ENCODE results near the gene SYT14. TPM values are rescaled to one million over a fixed set of nuclear protein-coding genes. Genes with fewer than 3 reads are reported as not detected.

Gene SYT14
- total and polyA plus RNA-seq, 3 experiments from 2014 or later = not detected

GRCh38 chr1:210117198-210117597 lies 179.2 kb downstream of the SYT14 start:
- Mint-ChIP-seq H3K9me3 (no peaks in the 10 kb centered on the region), H3K36me3 (no peaks in the 10 kb centered on the region), H3K4me1 (no peaks in the 10 kb centered on the region), H3K4me3 (no peak overlapping the region), H3K27ac (no peak overlapping the region), H3K27me3 (no peaks in the 10 kb centered on the region)
- no peak overlapping the region for H3K4me3 ChIP-seq (ENCODE audit: low read length)
- no peak for DNase-seq
- no peaks in the 10 kb centered on the region for H3K36me3 ChIP-seq (ENCODE audit: insufficient read depth, low read length)
- CTCF ChIA-PET = no interaction called here
- POLR2A ChIA-PET = no interaction called here
- H3K27me3 ChIP-seq (ENCODE audit: insufficient read depth, low read length, poor library complexity, severe bottlenecking) = no peaks in the 10 kb centered on the region
- no peaks in the 10 kb centered on the region for H3K4me1 ChIP-seq (ENCODE audit: insufficient read depth, low read length)
- no peak overlapping the region for H3K27ac ChIP-seq (ENCODE audit: low read depth, low read length)
- H3K9me3 ChIP-seq (ENCODE audit: low read length) = no peaks in the 10 kb centered on the region

GRCh38 chr1:210117681-210118170 lies 179.7 kb downstream of the SYT14 start:
- Mint-ChIP-seq H3K27me3 (no peaks in the 10 kb centered on the region), H3K9me3 (no peaks in the 10 kb centered on the region), H3K4me3 (no peak overlapping the region), H3K4me1 (no peaks in the 10 kb centered on the region), H3K27ac (no peak overlapping the region), H3K36me3 (no peaks in the 10 kb centered on the region)
- no peak for DNase-seq
- Histone ChIP-seq H3K27me3 (ENCODE audit: insufficient read depth, low read length, poor library complexity, severe bottlenecking) (no peaks in the 10 kb centered on the region), H3K9me3 (ENCODE audit: low read length) (no peaks in the 10 kb centered on the region), H3K27ac (ENCODE audit: low read depth, low read length) (no peak overlapping the region), H3K4me3 (ENCODE audit: low read length) (no peak overlapping the region), H3K36me3 (ENCODE audit: insufficient read depth, low read length) (no peaks in the 10 kb centered on the region), H3K4me1 (ENCODE audit: insufficient read depth, low read length) (no peaks in the 10 kb centered on the region)
- ChIA-PET CTCF (no interaction called here), POLR2A (no interaction called here)

- H3K9me3 Mint-ChIP-seq = no peaks in the 10 kb centered on the region
These were observed 185.4 kb downstream of the SYT14 start for GRCh38 chr1:210123383-210123782.

GRCh38 chr1:210123924-210124589 lies 186.0 kb downstream of the SYT14 start:
- Mint-ChIP-seq H3K9me3 (no peaks in the 10 kb centered on the region), H3K36me3 (no peaks in the 10 kb centered on the region), H3K4me3 (no peak overlapping the region), H3K27ac (no peak overlapping the region), H3K27me3 (peaks cover 6 to 7% of the 10 kb centered on the region in 2 donors), H3K4me1 (no peaks in the 10 kb centered on the region)
- CTCF ChIA-PET = no interaction called here
- H3K27me3 ChIP-seq (ENCODE audit: insufficient read depth, low read length, poor library complexity, severe bottlenecking) = no peaks in the 10 kb centered on the region
- no peaks in the 10 kb centered on the region for H3K36me3 ChIP-seq (ENCODE audit: insufficient read depth, low read length)
- no peak overlapping the region for H3K27ac ChIP-seq (ENCODE audit: low read depth, low read length)
- H3K9me3 ChIP-seq (ENCODE audit: low read length) = no peaks in the 10 kb centered on the region
- H3K4me3 ChIP-seq (ENCODE audit: low read length) = no peak overlapping the region
- no peaks in the 10 kb centered on the region for H3K4me1 ChIP-seq (ENCODE audit: insufficient read depth, low read length)
- no peak for DNase-seq
- POLR2A ChIA-PET = no interaction called here

More at GRCh38 chr1:210123383-210123782, 185.4 kb downstream of the SYT14 start:
- Mint-ChIP-seq H3K4me3 (no peak overlapping the region), H3K4me1 (no peaks in the 10 kb centered on the region), H3K36me3 (no peaks in the 10 kb centered on the region), H3K27me3 (peaks cover 4 to 6% of the 10 kb centered on the region in 2 donors), H3K27ac (no peak overlapping the region)
- H3K4me3 ChIP-seq (ENCODE audit: low read length) = no peak overlapping the region
- no peaks in the 10 kb centered on the region for H3K9me3 ChIP-seq (ENCODE audit: low read length)
- CTCF ChIA-PET = no interaction called here
- no peak for DNase-seq
- no peaks in the 10 kb centered on the region for H3K4me1 ChIP-seq (ENCODE audit: insufficient read depth, low read length)
- no peaks in the 10 kb centered on the region for H3K27me3 ChIP-seq (ENCODE audit: insufficient read depth, low read length, poor library complexity, severe bottlenecking)
- H3K27ac ChIP-seq (ENCODE audit: low read depth, low read length) = no peak overlapping the region
- no peaks in the 10 kb centered on the region for H3K36me3 ChIP-seq (ENCODE audit: insufficient read depth, low read length)
- POLR2A ChIA-PET = no interaction called here

- peaks cover 0 to 2% (median 0%) of the 10 kb centered on the region in 5 donors for H3K9me3 Mint-ChIP-seq
These were observed 186.7 kb downstream of the SYT14 start for GRCh38 chr1:210124736-210125135.

GRCh38 chr1:210125143-210125542 lies 187.1 kb downstream of the SYT14 start:
- POLR2A ChIA-PET = no interaction called here
- no peaks in the 10 kb centered on the region for H3K9me3 ChIP-seq (ENCODE audit: low read length)
- no peak overlapping the region for H3K27ac ChIP-seq (ENCODE audit: low read depth, low read length)
- Mint-ChIP-seq H3K4me1 (no peaks in the 10 kb centered on the region), H3K4me3 (no peak overlapping the region), H3K36me3 (no peaks in the 10 kb centered on the region), H3K9me3 (peaks cover 0 to 2% (median 0%) of the 10 kb centered on the region in 5 donors), H3K27me3 (peaks cover 6 to 11% of the 10 kb centered on the region in 2 donors), H3K27ac (no peak overlapping the region)
- no peak for DNase-seq
- no peak overlapping the region for H3K4me3 ChIP-seq (ENCODE audit: low read length)
- no peaks in the 10 kb centered on the region for H3K36me3 ChIP-seq (ENCODE audit: insufficient read depth, low read length)
- CTCF ChIA-PET = no interaction called here
- H3K4me1 ChIP-seq (ENCODE audit: insufficient read depth, low read length) = no peaks in the 10 kb centered on the region
- H3K27me3 ChIP-seq (ENCODE audit: insufficient read depth, low read length, poor library complexity, severe bottlenecking) = no peaks in the 10 kb centered on the region

More at GRCh38 chr1:210124736-210125135, 186.7 kb downstream of the SYT14 start:
- Histone ChIP-seq H3K36me3 (ENCODE audit: insufficient read depth, low read length) (no peaks in the 10 kb centered on the region), H3K9me3 (ENCODE audit: low read length) (no peaks in the 10 kb centered on the region), H3K4me1 (ENCODE audit: insufficient read depth, low read length) (no peaks in the 10 kb centered on the region), H3K27me3 (ENCODE audit: insufficient read depth, low read length, poor library complexity, severe bottlenecking) (no peaks in the 10 kb centered on the region), H3K27ac (ENCODE audit: low read depth, low read length) (no peak overlapping the region), H3K4me3 (ENCODE audit: low read length) (no peak overlapping the region)
- DNase-seq = no peak
- ChIA-PET CTCF (no interaction called here), POLR2A (no interaction called here)
- Mint-ChIP-seq H3K4me3 (no peak overlapping the region), H3K27ac (no peak overlapping the region), H3K36me3 (no peaks in the 10 kb centered on the region), H3K27me3 (peaks cover 6 to 8% of the 10 kb centered on the region in 2 donors), H3K4me1 (no peaks in the 10 kb centered on the region)

GRCh38 chr1:210129092-210129491 lies 191.1 kb downstream of the SYT14 start:
- H3K4me1 Mint-ChIP-seq = no peaks in the 10 kb centered on the region
- H3K9me3 Mint-ChIP-seq = peaks cover 0 to 4% (median 0%) of the 10 kb centered on the region in 5 donors
- Histone ChIP-seq H3K36me3 (ENCODE audit: insufficient read depth, low read length) (no peaks in the 10 kb centered on the region), H3K4me1 (ENCODE audit: insufficient read depth, low read length) (no peaks in the 10 kb centered on the region), H3K9me3 (ENCODE audit: low read length) (no peaks in the 10 kb centered on the region), H3K27ac (ENCODE audit: low read depth, low read length) (no peak overlapping the region), H3K4me3 (ENCODE audit: low read length) (no peak overlapping the region), H3K27me3 (ENCODE audit: insufficient read depth, low read length, poor library complexity, severe bottlenecking) (no peaks in the 10 kb centered on the region)
- ChIA-PET CTCF (no interaction called here), POLR2A (no interaction called here)
- no peak overlapping the region for H3K27ac Mint-ChIP-seq
- no peaks in the 10 kb centered on the region for H3K36me3 Mint-ChIP-seq
- no peak for DNase-seq
- H3K4me3 Mint-ChIP-seq = no peak overlapping the region
- peaks cover 6 to 21% of the 10 kb centered on the region in 2 donors for H3K27me3 Mint-ChIP-seq

- H3K36me3 ChIP-seq (ENCODE audit: insufficient read depth, low read length) = no peaks in the 10 kb centered on the region
- H3K27me3 ChIP-seq (ENCODE audit: insufficient read depth, low read length, poor library complexity, severe bottlenecking) = no peaks in the 10 kb centered on the region
- no peaks in the 10 kb centered on the region for H3K4me1 ChIP-seq (ENCODE audit: insufficient read depth, low read length)
- H3K9me3 ChIP-seq (ENCODE audit: low read length) = no peaks in the 10 kb centered on the region
- no peak overlapping the region for H3K27ac Mint-ChIP-seq
- H3K36me3 Mint-ChIP-seq = no peaks in the 10 kb centered on the region
- H3K4me3 Mint-ChIP-seq = no peak overlapping the region
- peaks cover 6 to 21% of the 10 kb centered on the region in 2 donors for H3K27me3 Mint-ChIP-seq
- no peak overlapping the region for H3K27ac ChIP-seq (ENCODE audit: low read depth, low read length)
- POLR2A ChIA-PET = no interaction called here
- CTCF ChIA-PET = no interaction called here
- H3K4me3 ChIP-seq (ENCODE audit: low read length) = no peak overlapping the region
- H3K9me3 Mint-ChIP-seq = peaks cover 0 to 4% (median 0%) of the 10 kb centered on the region in 5 donors
- no peak for DNase-seq
- no peaks in the 10 kb centered on the region for H3K4me1 Mint-ChIP-seq
These were observed 191.7 kb downstream of the SYT14 start for GRCh38 chr1:210129759-210130158.

All from CD8-positive, alpha-beta memory T cell (primary cell).